Suprapubic skin (tissue), 4 donors: ENCODE results near the gene IL2RA.

Experiments
- CTCF ChIP-seq, 2 donors: fragments of 200-600 bp in 1 of 2; fragments of 450-650 bp in 1 of 2; sonication (generic) in 1 of 2; IDR thresholded peaks; one replicate each; pipeline ENCODE4 v1.5.1; 2016 to 2019; ENCODE audit warnings: antibody characterized with exemption in 2 of 2, mild to moderate bottlenecking in 1 of 2, moderate library complexity in 1 of 2
- EP300 ChIP-seq: sonication (generic); formaldehyde crosslinking; IDR thresholded peaks from one replicate; pipeline ENCODE4 v1.6.1; 2017; ENCODE audit warnings: antibody characterized with exemption
- POLR2AphosphoS5 ChIP-seq, 3 donors: sonication (generic); formaldehyde crosslinking; IDR thresholded peaks; one replicate each; pipeline ENCODE4 v1.6.1; 2017; ENCODE audit warnings: antibody characterized with exemption in 3 of 3

- no peak for TF ChIP-seq CTCF (IDR thresholded peaks at IDR 0.05)
- no peak for TF ChIP-seq POLR2AphosphoS5 (IDR thresholded peaks at IDR 0.05)
- TF ChIP-seq EP300: no peak
Observed at GRCh38 chr10:6040205-6040604, 22.0 kb downstream of the IL2RA start.
